GM13977 (cell line): ENCODE data around the gene RPA3.

ENCODE experiments used
- DNase-seq: peaks from one replicate; pipeline ENCODE4 v3.0.0; 2012; ENCODE audit warnings: low spot score
- CTCF ChIP-seq: IDR thresholded peaks from 2 replicates; pipeline ENCODE4 v1.5.1; 2012; ENCODE audit warnings: mild to moderate bottlenecking, control low read depth; ENCODE audit not compliant: insufficient read depth; ENCODE audit errors: extremely low read depth, missing control alignments
- in situ Hi-C: fragments of 300-500 bp; cut with MboI; formaldehyde crosslinking; loops from one replicate; pipeline ENCODE4 v1.12.0; 2022; ENCODE audit warnings: low sequenced_read_pairs, low pct_unique_long_range_greater_than_20kb, mixed read lengths, inconsistent platforms; ENCODE audit not compliant: unreplicated experiment

The RPA3 gene

GRCh38 chr7:7612519-7612918, 105.9 kb downstream of the RPA3 start:
- DNase-seq = no peak
- in situ Hi-C loops = no loop called here
- no peak for TF ChIP-seq CTCF

- DNase-seq = no peak
- TF ChIP-seq CTCF = no peak
- in situ Hi-C loops = no loop called here
Measured at GRCh38 chr7:7609330-7609729, 109.1 kb downstream of the RPA3 start.

GRCh38 chr7:7607010-7607409, 111.4 kb downstream of the RPA3 start:
- no peak for DNase-seq
- in situ Hi-C loops = no loop called here
- TF ChIP-seq CTCF = no peak

GRCh38 chr7:7596176-7596575, 122.2 kb downstream of the RPA3 start:
- in situ Hi-C loops = no loop called here
- TF ChIP-seq CTCF = no peak
- no peak for DNase-seq

- TF ChIP-seq CTCF = no peak
- in situ Hi-C loops = no loop called here
- no peak for DNase-seq
Measured at GRCh38 chr7:7595451-7595850, 123.0 kb downstream of the RPA3 start.
